ENCODE measurements around the gene EIF5B.

Gene EIF5B

GRCh38 chr2:99389371-99389770 is 52.2 kb downstream of the EIF5B start:
- no peak overlapping the region for H3K4me3 ChIP-seq (ENCODE audit: low read depth, low read length)
- in situ Hi-C loops (cut with HindIII; ENCODE audit: low pct_ligation_motif_present, low sequenced_read_pairs), result no loop called here
- H3K27ac ChIP-seq, result peak overlapping the region; percentile 22
- TF ChIP-seq CTCF (IDR thresholded peaks at IDR 0.05; ENCODE audit: low read depth, low read length, missing control alignments), result no peak
- H3K36me3 ChIP-seq (replicated peaks), result peaks cover 36% of the 10 kb centered on the region
- no peak for DNase-seq
- no peaks in the 10 kb centered on the region for H3K27me3 ChIP-seq (replicated peaks)

GRCh38 chr2:99389946-99390345 is 52.8 kb downstream of the EIF5B start:
- in situ Hi-C loops (cut with HindIII; ENCODE audit: low pct_ligation_motif_present, low sequenced_read_pairs), result no loop called here
- no peak overlapping the region for H3K4me3 ChIP-seq (ENCODE audit: low read depth, low read length)
- peak overlapping the region; percentile 22 for H3K27ac ChIP-seq
- H3K36me3 ChIP-seq (replicated peaks), result peaks cover 34% of the 10 kb centered on the region
- DNase-seq, result no peak
- no peaks in the 10 kb centered on the region for H3K27me3 ChIP-seq (replicated peaks)
- no peak for TF ChIP-seq CTCF (IDR thresholded peaks at IDR 0.05; ENCODE audit: low read depth, low read length, missing control alignments)

GRCh38 chr2:99395589-99396130 is 58.5 kb downstream of the EIF5B start:
- in situ Hi-C loops (cut with HindIII; ENCODE audit: low pct_ligation_motif_present, low sequenced_read_pairs), result no loop called here
- H3K4me3 ChIP-seq (ENCODE audit: low read depth, low read length), result no peak overlapping the region
- H3K36me3 ChIP-seq (replicated peaks), result peaks cover 67% of the 10 kb centered on the region
- H3K27me3 ChIP-seq (replicated peaks), result no peaks in the 10 kb centered on the region
- no peak for TF ChIP-seq CTCF (IDR thresholded peaks at IDR 0.05; ENCODE audit: low read depth, low read length, missing control alignments)
- no peak for DNase-seq
- no peak overlapping the region for H3K27ac ChIP-seq

- TF ChIP-seq CTCF (IDR thresholded peaks at IDR 0.05; ENCODE audit: low read depth, low read length, missing control alignments), result no peak
- Histone ChIP-seq H3K27ac (no peak overlapping the region), H3K4me3 (ENCODE audit: low read depth, low read length) (no peak overlapping the region), H3K27me3 (replicated peaks) (no peaks in the 10 kb centered on the region), H3K36me3 (replicated peaks) (peaks cover 72% of the 10 kb centered on the region)
- DNase-seq, result no peak
- in situ Hi-C loops (cut with HindIII; ENCODE audit: low pct_ligation_motif_present, low sequenced_read_pairs), result no loop called here
These were observed 60.2 kb downstream of the EIF5B start for GRCh38 chr2:99397266-99397920.

- H3K36me3 ChIP-seq (replicated peaks), result peaks cover 81% of the 10 kb centered on the region
- DNase-seq, result no peak
- in situ Hi-C loops (cut with HindIII; ENCODE audit: low pct_ligation_motif_present, low sequenced_read_pairs), result no loop called here
- TF ChIP-seq CTCF (IDR thresholded peaks at IDR 0.05; ENCODE audit: low read depth, low read length, missing control alignments), result no peak
- no peak overlapping the region for H3K4me3 ChIP-seq (ENCODE audit: low read depth, low read length)
- no peak overlapping the region for H3K27ac ChIP-seq
- no peaks in the 10 kb centered on the region for H3K27me3 ChIP-seq (replicated peaks)
These were observed 61.1 kb downstream of the EIF5B start for GRCh38 chr2:99398303-99398702.

GRCh38 chr2:99399063-99399462 is 61.9 kb downstream of the EIF5B start:
- H3K27ac ChIP-seq, result no peak overlapping the region
- no peaks in the 10 kb centered on the region for H3K27me3 ChIP-seq (replicated peaks)
- no peak overlapping the region for H3K4me3 ChIP-seq (ENCODE audit: low read depth, low read length)
- in situ Hi-C loops (cut with HindIII; ENCODE audit: low pct_ligation_motif_present, low sequenced_read_pairs), result no loop called here
- peaks cover 76% of the 10 kb centered on the region for H3K36me3 ChIP-seq (replicated peaks)
- no peak for DNase-seq
- TF ChIP-seq CTCF (IDR thresholded peaks at IDR 0.05; ENCODE audit: low read depth, low read length, missing control alignments), result no peak

Data from brain microvascular endothelial cell (primary cell).